AG04449 (cell line): ENCODE measurements around the gene SAPCD1.
"Not testable (repeated sequence)": the region's sequence is repeated elsewhere in the genome, so short reads cannot be mapped to it uniquely, and the experiment has no call there.

Experiments
- CTCF ChIA-PET: fragments of 350-600 bp; formaldehyde crosslinking; extraction: SDS; loops from one replicate; lab custom pipeline; 2021; ENCODE audit warnings: antibody characterized with exemption; lab: Yijun Ruan, JAX
- POLR2A ChIA-PET: fragments of 400-600, 350-600 bp; formaldehyde crosslinking; extraction: SDS; loops from one replicate; lab custom pipeline; 2020; ENCODE audit warnings: antibody characterized with exemption, inconsistent platforms; lab: Yijun Ruan, JAX
- DNase-seq: peaks from one replicate; pipeline ENCODE4 v3.0.0-alpha.2; 2010; ENCODE audit warnings: low read depth, low spot score
- H3K4me3 ChIP-seq: 2 replicates; pipeline ENCODE4 v1.5.1; 2011; ENCODE audit warnings: low read depth, mild to moderate bottlenecking, control low read depth, low read length
- TF ChIP-seq, protein P1 (sequence below): IDR thresholded peaks from one replicate; pipeline ENCODE4 v1.5.1; 2011; ENCODE audit warnings: mild to moderate bottlenecking, moderate library complexity, low read length, control low read depth, inconsistent platforms; ENCODE audit not compliant: insufficient read depth; ENCODE audit errors: missing control alignments

Gene SAPCD1

DNA sequence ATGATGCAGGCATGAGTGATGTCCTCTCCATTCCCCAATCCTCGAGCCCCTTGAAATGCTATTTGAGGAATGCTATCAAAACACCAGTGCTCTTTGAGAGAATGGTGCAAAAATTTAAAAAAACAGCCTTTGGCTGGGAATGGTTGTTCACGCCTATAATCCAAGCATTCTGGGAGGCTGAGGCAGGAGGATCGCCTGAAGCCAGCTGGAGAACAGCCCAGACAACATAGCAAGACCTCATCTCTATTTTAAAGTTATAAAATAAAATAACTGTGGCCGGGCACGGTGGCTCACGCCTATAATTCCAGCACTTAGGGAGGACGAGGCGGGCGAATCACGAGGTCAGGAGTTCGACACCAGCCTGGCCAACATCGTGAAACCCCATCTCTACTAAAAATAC lies 37.3 kb downstream of the SAPCD1 start:
- no peak overlapping the region for H3K4me3 ChIP-seq
- DNase-seq: no peak
- TF ChIP-seq, protein P1, sequence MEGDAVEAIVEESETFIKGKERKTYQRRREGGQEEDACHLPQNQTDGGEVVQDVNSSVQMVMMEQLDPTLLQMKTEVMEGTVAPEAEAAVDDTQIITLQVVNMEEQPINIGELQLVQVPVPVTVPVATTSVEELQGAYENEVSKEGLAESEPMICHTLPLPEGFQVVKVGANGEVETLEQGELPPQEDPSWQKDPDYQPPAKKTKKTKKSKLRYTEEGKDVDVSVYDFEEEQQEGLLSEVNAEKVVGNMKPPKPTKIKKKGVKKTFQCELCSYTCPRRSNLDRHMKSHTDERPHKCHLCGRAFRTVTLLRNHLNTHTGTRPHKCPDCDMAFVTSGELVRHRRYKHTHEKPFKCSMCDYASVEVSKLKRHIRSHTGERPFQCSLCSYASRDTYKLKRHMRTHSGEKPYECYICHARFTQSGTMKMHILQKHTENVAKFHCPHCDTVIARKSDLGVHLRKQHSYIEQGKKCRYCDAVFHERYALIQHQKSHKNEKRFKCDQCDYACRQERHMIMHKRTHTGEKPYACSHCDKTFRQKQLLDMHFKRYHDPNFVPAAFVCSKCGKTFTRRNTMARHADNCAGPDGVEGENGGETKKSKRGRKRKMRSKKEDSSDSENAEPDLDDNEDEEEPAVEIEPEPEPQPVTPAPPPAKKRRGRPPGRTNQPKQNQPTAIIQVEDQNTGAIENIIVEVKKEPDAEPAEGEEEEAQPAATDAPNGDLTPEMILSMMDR: no peak
- ChIA-PET CTCF (interaction anchor here (1.2 to 3.4 kb wide), 4 partner anchors 8 to 153 kb away, joined by 4 to 14 read pairs (median 6); no protein-coding TSS in a partner anchor), POLR2A (interaction anchor here (1.6 kb wide), 1 partner anchor 15 kb away, joined by 8 read pairs; the partner anchor contains the start of genes HSPA1A and HSPA1L)

GRCh38 chr6:31801031-31801927 lies 38.8 kb downstream of the SAPCD1 start:
- H3K4me3 ChIP-seq, DNase-seq: not testable (repeated sequence)
- POLR2A ChIA-PET: interaction anchor here (0.9 kb wide), 1 partner anchor 14 kb away, joined by 3 read pairs; the partner anchor contains the start of genes HSPA1A and HSPA1L
- CTCF ChIA-PET: interaction anchor here (1.4 to 3.4 kb wide), 2 partner anchors 10 to 13 kb away, joined by 3 to 14 read pairs; no protein-coding TSS in a partner anchor

GRCh38 chr6:31805939-31806469 lies 43.5 kb downstream of the SAPCD1 start:
- TF ChIP-seq, protein P1: no peak
- H3K4me3 ChIP-seq: peak overlapping the region; percentile 83
- no peak for DNase-seq
- ChIA-PET CTCF (interaction anchor here (1.0 to 5.0 kb wide), 10 partner anchors 11 to 82 kb away, joined by 3 to 57 read pairs (median 6); partner anchors contain the start of gene VARS1), POLR2A (interaction anchor here (0.8 to 2.4 kb wide), 8 partner anchors 9 to 76 kb away, joined by 3 to 27 read pairs (median 6); partner anchors contain the start of genes DDAH2, HSPA1A, HSPA1B and HSPA1L)

GRCh38 chr6:31806470-31807272 lies 44.2 kb downstream of the SAPCD1 start, which contains the start of gene LSM2:
Gene LSM2 (minus strand): TSS chr6:31806966. CDS start chr6:31806757, 209 bp downstream.
- peak within 1 kb of the TSS; percentile 83 for H3K4me3 ChIP-seq
- POLR2A ChIA-PET: interaction anchor here (0.6 to 2.4 kb wide), 13 partner anchors 8 to 154 kb away, joined by 3 to 27 read pairs (median 5); partner anchors contain the start of genes BAG6, C6orf47, DDAH2 and HSPA1A
- DNase-seq: peak; percentile 67
- CTCF ChIA-PET: interaction anchor here (0.6 to 5.0 kb wide), 17 partner anchors 11 to 146 kb away, joined by 3 to 57 read pairs (median 4); partner anchors contain the start of gene VARS1
- TF ChIP-seq, protein P1: peak; percentile 44

DNA sequence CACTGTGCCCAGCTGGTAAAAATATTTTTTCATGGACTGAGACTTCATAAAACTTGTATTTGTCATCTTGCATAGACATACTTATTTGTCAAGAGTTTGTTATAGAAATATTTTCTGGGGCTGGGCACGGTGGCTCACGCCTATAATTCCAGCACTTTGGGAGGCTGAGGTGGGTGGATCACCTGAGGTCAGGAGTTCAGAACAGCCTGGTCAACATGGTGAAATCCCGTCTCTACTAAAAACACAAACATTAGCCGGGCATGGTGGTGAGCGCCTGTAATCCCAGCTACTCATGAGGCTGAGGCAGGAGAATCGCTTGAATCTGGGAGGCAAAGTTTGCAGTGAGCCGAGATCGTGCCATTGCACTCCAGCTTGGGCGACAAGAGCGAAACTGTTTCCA lies 46.1 kb downstream of the SAPCD1 start:
- DNase-seq, POLR2A ChIA-PET, H3K4me3 ChIP-seq: not testable (repeated sequence)
- CTCF ChIA-PET: interaction anchor here (0.8 to 1.1 kb wide), 3 partner anchors 12 to 78 kb away, joined by 3 to 4 read pairs (median 3); no protein-coding TSS in a partner anchor

GRCh38 chr6:31811645-31812044 lies 49.2 kb downstream of the SAPCD1 start:
- ChIA-PET CTCF (no interaction called here), POLR2A (no interaction called here)
- no peak overlapping the region for H3K4me3 ChIP-seq
- no peak for DNase-seq
- TF ChIP-seq, protein P1: no peak
